Mesothelial cell of epicardium (in vitro differentiated cells): ENCODE results near the gene SRPK2. TPM values are rescaled to one million over a fixed set of nuclear protein-coding genes. Genes with fewer than 3 reads are reported as not detected.
"Not testable (repeated sequence)": the region's sequence is repeated elsewhere in the genome, so short reads cannot be mapped to it uniquely, and the experiment has no call there.

Experiments
- DNase-seq, 2 experiments: peaks; one replicate each; pipeline ENCODE4 v3.0.0; 2021; ENCODE audit warnings: low spot score in 2 of 2; ENCODE audit not compliant: unreplicated experiment in 2 of 2
- H3K27ac Mint-ChIP-seq: 2 replicates; pipeline ENCODE4 v1.8.0; 2021; ENCODE audit warnings: mixed read lengths
- H3K27me3 Mint-ChIP-seq: 2 replicates; pipeline ENCODE4 v1.8.0; 2021; ENCODE audit warnings: low read depth, mixed read lengths
- H3K36me3 Mint-ChIP-seq: 2 replicates; pipeline ENCODE4 v1.8.0; 2021; ENCODE audit warnings: mixed read lengths
- H3K4me1 Mint-ChIP-seq: 2 replicates; pipeline ENCODE4 v1.8.0; 2021; ENCODE audit warnings: mixed read lengths
- H3K4me3 Mint-ChIP-seq: 2 replicates; pipeline ENCODE4 v1.8.0; 2021; ENCODE audit warnings: mild to moderate bottlenecking, moderate library complexity, mixed read lengths
- H3K9me3 Mint-ChIP-seq: 2 replicates; pipeline ENCODE4 v1.8.0; 2021; ENCODE audit warnings: mixed read lengths
- CTCF ChIP-seq: fragments of 200-600 bp; sonication (generic); IDR thresholded peaks from one replicate; pipeline ENCODE4 v1.5.0; 2021; ENCODE audit warnings: antibody characterized with exemption; ENCODE audit not compliant: unreplicated experiment
- total RNA-seq: library from RNA; stranded (reverse); gene quantifications from 3 replicates; pipeline ENCODE4 v1.2.1, GENCODE V29; 2021

The SRPK2 gene
- total RNA-seq, 1 donor from 2014 or later = 51.4 TPM

- H3K9me3 Mint-ChIP-seq = no peaks in the 10 kb centered on the region
- no peak overlapping the region for H3K4me3 Mint-ChIP-seq
- no peaks in the 10 kb centered on the region for H3K36me3 Mint-ChIP-seq
- no peak for DNase-seq
- no peak for TF ChIP-seq CTCF
- H3K27me3 Mint-ChIP-seq = no peaks in the 10 kb centered on the region
- peaks cover 8% of the 10 kb centered on the region for H3K4me1 Mint-ChIP-seq
- no peak overlapping the region for H3K27ac Mint-ChIP-seq
These were observed 49.1 kb downstream of the SRPK2 start for GRCh38 chr7:105339404-105340323.

GRCh38 chr7:105337529-105337928 lies 51.2 kb downstream of the SRPK2 start:
- no peaks in the 10 kb centered on the region for H3K36me3 Mint-ChIP-seq
- no peak for TF ChIP-seq CTCF
- no peaks in the 10 kb centered on the region for H3K27me3 Mint-ChIP-seq
- H3K4me1 Mint-ChIP-seq = peaks cover 5% of the 10 kb centered on the region
- H3K9me3 Mint-ChIP-seq = no peaks in the 10 kb centered on the region
- peak overlapping the region; percentile 34 for H3K27ac Mint-ChIP-seq
- no peak overlapping the region for H3K4me3 Mint-ChIP-seq
- no peak for DNase-seq

GRCh38 chr7:105336009-105336408 lies 52.7 kb downstream of the SRPK2 start:
- Mint-ChIP-seq H3K27me3 (no peaks in the 10 kb centered on the region), H3K9me3 (no peaks in the 10 kb centered on the region), H3K27ac (no peak overlapping the region), H3K36me3 (no peaks in the 10 kb centered on the region), H3K4me1 (peaks cover 3% of the 10 kb centered on the region), H3K4me3 (no peak overlapping the region)
- DNase-seq = no peak
- TF ChIP-seq CTCF = peak; percentile 64

GRCh38 chr7:105332661-105333060 lies 56.1 kb downstream of the SRPK2 start:
- not testable (repeated sequence) for H3K4me1 Mint-ChIP-seq, H3K9me3 Mint-ChIP-seq, DNase-seq, H3K4me3 Mint-ChIP-seq, H3K27me3 Mint-ChIP-seq, H3K27ac Mint-ChIP-seq, H3K36me3 Mint-ChIP-seq

GRCh38 chr7:105330526-105330925 lies 58.2 kb downstream of the SRPK2 start:
- Mint-ChIP-seq H3K27me3 (no peaks in the 10 kb centered on the region), H3K9me3 (no peaks in the 10 kb centered on the region), H3K4me3 (no peak overlapping the region), H3K27ac (no peak overlapping the region), H3K36me3 (no peaks in the 10 kb centered on the region), H3K4me1 (peaks cover 3% of the 10 kb centered on the region)
- no peak for TF ChIP-seq CTCF
- DNase-seq = no peak

GRCh38 chr7:105327201-105327600 lies 61.5 kb downstream of the SRPK2 start:
- no peak for DNase-seq
- TF ChIP-seq CTCF = no peak
- Mint-ChIP-seq H3K4me3 (no peak overlapping the region), H3K27ac (no peak overlapping the region), H3K36me3 (peaks cover 1% of the 10 kb centered on the region), H3K4me1 (peaks cover 3% of the 10 kb centered on the region), H3K27me3 (no peaks in the 10 kb centered on the region), H3K9me3 (no peaks in the 10 kb centered on the region)
